ENCODE results near the gene PRKAR1B.

The PRKAR1B gene

DNA sequence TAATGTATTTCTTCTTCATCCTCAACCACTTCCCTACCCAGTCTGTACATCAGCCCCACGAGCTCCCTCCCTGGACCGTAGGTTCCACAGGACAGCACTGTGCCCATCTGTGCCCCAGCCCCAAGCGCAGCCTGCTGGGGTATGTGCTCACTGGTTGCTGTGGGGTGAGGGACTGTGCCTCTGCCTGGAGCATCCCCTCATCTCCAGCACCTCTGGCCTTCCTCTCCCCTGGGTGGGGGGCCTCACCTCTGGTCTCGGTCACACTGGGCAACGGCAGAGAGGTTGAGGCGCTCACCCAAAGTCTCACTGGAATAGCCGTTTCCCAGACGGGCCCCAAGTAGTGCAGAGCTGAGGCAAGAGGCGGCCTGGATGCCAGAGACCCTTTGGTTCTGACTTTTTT lies 1.5 kb upstream of the PRKAR1B start:
- Histone ChIP-seq H3K27ac (peak overlapping the region in 1 of 2 donors; percentile 37), H3K4me3 (peak overlapping the region; percentile 82)
- DNase-seq (ENCODE audit: low spot score) = no peak
- TF ChIP-seq, protein P1, sequence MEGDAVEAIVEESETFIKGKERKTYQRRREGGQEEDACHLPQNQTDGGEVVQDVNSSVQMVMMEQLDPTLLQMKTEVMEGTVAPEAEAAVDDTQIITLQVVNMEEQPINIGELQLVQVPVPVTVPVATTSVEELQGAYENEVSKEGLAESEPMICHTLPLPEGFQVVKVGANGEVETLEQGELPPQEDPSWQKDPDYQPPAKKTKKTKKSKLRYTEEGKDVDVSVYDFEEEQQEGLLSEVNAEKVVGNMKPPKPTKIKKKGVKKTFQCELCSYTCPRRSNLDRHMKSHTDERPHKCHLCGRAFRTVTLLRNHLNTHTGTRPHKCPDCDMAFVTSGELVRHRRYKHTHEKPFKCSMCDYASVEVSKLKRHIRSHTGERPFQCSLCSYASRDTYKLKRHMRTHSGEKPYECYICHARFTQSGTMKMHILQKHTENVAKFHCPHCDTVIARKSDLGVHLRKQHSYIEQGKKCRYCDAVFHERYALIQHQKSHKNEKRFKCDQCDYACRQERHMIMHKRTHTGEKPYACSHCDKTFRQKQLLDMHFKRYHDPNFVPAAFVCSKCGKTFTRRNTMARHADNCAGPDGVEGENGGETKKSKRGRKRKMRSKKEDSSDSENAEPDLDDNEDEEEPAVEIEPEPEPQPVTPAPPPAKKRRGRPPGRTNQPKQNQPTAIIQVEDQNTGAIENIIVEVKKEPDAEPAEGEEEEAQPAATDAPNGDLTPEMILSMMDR (IDR thresholded peaks at IDR 0.05) = no peak

DNA sequence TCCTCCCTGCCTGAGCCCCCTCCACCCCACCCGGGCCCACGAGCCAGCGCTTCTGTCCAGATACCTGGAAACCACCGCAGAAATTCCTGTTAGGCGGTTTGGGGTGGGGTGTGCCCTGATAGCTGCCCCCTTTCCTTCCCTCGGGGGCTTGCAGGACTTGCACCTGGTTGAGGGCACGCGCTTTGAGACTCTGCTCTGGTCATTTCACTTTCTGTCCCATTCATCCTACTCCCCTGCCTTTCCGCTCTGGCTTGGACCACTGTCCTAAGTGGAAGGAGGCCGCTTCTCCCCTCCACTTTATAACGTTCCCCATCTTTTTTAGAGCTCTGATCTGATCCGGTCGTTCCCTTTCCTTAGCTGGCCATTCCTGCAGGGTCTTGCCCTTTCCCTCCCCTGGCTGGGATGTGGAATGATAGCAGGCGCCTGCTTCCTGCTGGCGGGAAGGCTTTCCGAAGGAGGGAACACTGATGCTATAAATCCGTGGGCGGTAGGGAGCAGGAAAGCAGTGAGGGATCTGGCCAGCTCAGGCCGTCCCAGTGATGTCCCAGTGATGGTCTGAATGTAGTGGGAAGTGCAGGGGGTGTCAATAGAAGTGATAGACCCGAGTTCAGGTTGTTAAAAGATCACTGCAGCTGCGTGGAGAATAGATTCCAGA lies 852 bp upstream of the PRKAR1B start:
- peak overlapping the region; percentile 82 for H3K4me3 ChIP-seq
- peak overlapping the region in 1 of 2 donors; percentile 37 for H3K27ac ChIP-seq
- TF ChIP-seq, protein P1 (IDR thresholded peaks at IDR 0.05) = no peak
- DNase-seq (ENCODE audit: low spot score) = no peak

DNA sequence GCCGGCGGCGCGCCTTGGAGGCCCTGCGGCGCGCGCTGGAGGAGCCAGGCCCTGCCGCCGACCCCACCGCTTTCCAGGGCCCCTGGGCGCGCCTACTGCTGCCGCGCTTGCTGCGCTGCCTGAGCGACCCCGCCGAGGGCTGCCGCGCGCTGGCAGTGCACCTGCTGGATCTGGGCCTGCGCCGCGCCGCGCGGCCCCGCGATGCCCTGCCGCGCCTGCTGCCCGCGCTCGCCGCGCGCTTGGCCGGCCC lies 302 bp downstream of the PRKAR1B start:
- TF ChIP-seq, protein P1 (IDR thresholded peaks at IDR 0.05) = no peak
- peak overlapping the region in 1 of 2 donors; percentile 60 for H3K27ac ChIP-seq
- H3K4me3 ChIP-seq = peak overlapping the region; percentile 82
- no peak for DNase-seq (ENCODE audit: low spot score)

DNA sequence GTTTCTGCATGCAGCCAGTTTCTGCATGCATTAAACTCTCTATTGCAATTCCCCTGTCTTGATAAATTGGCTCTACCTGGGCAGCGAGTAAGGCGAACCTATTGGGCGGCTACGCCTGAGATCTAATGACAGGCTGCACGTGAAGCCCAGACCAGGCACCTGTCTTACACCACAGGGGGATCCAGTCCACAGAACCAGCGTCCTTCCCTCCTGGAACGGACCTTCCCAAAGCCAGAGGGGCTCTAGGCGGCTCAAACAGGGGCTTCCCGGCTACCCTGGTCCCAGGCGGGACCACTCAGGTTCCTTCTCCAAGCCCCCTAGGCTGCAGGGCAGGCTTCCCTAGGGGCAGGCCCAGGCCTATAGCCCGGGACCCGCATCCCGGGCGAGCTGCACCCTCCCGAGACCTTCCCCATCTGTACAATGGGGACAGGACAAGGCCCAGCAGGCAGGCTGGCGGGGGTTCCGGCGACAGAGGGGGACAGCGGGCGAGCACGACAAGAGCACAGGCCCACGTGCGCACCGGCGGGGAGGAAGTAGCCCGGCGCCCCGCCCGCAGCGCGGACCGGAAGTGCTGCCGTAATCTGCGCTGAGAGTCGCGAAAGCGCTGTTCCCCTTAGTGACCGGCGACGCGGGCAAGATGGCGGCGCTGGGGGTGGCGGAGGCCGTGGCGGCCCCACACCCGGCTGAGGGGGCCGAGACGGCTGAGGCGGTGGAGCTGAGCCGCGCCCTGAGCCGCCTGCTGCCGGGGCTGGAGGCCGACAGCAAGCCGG lies 812 bp downstream of the PRKAR1B start, which contains the start of gene DNAAF5:
Gene DNAAF5, plus strand, starts transcription at position 616 of the 770 bp plus-strand sequence. Its CDS starts 22 bp downstream, at position 638.
- peak; percentile 86 for DNase-seq (ENCODE audit: low spot score)
- TF ChIP-seq, protein P1 (IDR thresholded peaks at IDR 0.05) = no peak
- peak within 1 kb of the TSS; percentile 82 for H3K4me3 ChIP-seq
- H3K27ac ChIP-seq = peak within 1 kb of the TSS; percentile 33 to 60

DNA sequence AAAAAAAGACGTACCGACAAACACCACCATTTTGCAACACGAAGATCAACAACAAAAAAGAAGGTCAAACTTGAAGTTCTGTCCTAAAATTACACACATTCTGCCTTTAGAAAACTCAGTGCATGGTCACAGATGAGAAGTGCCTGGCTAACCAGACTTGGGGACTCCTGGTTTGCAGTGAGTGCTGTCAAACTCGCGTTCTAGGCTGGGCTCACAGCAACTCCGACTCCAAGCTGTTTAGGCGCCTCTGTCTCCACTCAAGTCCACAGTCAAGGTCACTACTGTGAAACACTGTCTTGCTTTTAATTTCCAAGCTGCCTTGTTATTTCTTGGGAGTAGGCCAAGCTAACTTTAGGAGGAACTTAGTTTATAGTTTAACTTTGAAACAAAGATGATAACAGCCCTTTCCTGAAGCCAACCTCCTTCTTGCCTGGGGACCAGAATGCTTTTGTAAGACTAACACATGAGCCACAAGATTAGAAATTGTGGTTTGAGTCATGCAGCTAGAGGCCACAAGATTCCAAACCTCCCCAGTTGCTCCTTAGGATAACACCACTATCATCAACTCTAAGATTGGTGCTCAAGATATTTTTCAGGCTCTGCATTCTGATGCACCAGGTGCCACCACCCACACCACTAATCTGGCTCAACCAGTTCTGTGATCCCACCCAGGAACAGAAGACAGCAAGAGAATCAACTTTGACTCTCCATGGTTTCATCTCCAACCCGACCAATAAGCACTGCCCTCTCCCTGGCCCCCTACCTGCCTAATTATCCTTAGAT lies 1.7 kb downstream of the PRKAR1B start:
- no peak overlapping the region for H3K27ac ChIP-seq
- no peak for DNase-seq (ENCODE audit: low spot score)
- TF ChIP-seq, protein P1 (IDR thresholded peaks at IDR 0.05) = no peak
- no peak overlapping the region for H3K4me3 ChIP-seq

DNA sequence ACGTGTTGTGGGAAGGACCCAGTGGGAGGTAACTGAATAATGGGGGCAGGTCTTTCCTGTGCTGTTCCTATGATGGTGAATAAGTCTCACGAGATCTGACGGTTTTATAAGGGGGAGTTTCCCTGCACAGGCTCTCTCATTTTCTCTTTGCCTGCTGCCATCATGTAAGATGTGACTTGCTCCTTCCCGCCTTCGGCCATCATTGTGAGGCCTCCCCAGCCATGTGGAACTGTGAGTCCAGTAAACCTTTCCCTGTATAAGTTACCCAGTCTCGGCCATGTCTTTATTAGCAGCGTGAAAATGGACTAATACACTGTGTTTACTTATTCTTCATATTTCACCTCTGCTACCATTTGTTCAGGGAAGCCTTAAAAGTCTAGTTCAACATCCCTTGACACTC lies 2.8 kb downstream of the PRKAR1B start:
- H3K27ac ChIP-seq = no peak overlapping the region
- DNase-seq (ENCODE audit: low spot score) = no peak
- TF ChIP-seq, protein P1 (IDR thresholded peaks at IDR 0.05) = no peak
- no peak overlapping the region for H3K4me3 ChIP-seq
